GM23338 (cell line): ENCODE results near the gene GDF10.

Experiments
- CREB1 ChIP-seq: fragments of 250-450 bp; sonication (Bioruptor Pico); IDR thresholded peaks from 2 replicates; pipeline ENCODE4 v1.5.0; 2020; ENCODE audit warnings: low read depth, mild to moderate bottlenecking, moderate library complexity
- CTCF ChIP-seq, 2 experiments: fragments of 200-600 bp in 1 of 2; sonication (generic) in 1 of 2; conservative IDR thresholded peaks; 2 replicates each; pipeline versions ENCODE4 v1.5.1 to v1.6.1; 2016 to 2017; ENCODE audit warnings: antibody characterized with exemption in 2 of 2, low read depth in 2 of 2, mild to moderate bottlenecking in 2 of 2, moderate library complexity in 1 of 2
- POLR2AphosphoS5 ChIP-seq: IDR thresholded peaks from 2 replicates; pipeline ENCODE4 v1.6.1; 2016; ENCODE audit warnings: antibody characterized with exemption, low read depth
- TF ChIP-seq, protein P1 (sequence below): IDR thresholded peaks from one replicate; pipeline ENCODE4 v1.6.1; 2018; ENCODE audit warnings: antibody characterized with exemption; ENCODE audit not compliant: unreplicated experiment

DNA sequence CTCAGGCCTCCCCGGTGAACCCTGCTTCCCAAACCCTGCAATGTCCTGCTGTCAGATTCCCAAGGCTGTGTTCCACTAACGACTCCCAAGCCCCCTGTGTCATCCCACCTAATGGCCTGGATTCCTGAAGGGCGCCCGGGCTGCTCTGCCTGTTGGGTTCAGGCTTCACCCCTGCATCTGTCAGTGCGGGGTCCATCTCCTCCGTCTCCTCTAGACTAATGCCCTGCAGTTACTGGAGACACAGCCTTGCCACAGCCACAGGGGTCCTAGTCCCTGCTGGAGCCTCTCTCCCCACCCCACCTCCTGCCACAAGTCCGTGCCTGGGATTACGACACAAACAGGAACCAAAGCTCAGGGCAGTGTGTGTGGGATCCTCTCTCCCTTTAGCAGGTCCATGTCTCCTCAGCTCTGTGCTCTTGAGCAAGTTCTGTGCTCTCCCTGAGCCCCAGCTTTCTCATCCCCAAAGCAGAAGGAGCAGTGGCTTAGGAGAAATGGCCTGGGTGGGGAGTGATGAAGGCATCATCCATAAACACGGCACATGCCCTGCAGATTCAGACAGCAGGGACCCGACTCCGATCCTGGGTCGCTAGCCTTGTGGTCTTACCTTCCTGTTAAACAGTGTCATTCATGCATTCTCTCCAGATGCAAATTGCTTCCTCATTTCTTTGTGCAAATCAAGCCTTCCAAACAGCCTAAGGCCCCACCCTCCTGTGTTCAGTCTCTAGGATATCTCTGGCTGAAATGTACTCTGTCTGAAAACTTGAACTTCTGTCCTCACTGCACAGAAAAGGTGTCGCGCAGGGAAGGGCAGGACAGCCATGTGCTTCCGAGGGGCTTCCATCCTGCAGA lies 40.0 kb downstream of the GDF10 start:
- no peak for TF ChIP-seq CTCF (conservative IDR thresholded peaks at IDR 0.05; ENCODE audit: low read depth in 2 of 2)
- TF ChIP-seq POLR2AphosphoS5, result no peak
- TF ChIP-seq, protein P1, sequence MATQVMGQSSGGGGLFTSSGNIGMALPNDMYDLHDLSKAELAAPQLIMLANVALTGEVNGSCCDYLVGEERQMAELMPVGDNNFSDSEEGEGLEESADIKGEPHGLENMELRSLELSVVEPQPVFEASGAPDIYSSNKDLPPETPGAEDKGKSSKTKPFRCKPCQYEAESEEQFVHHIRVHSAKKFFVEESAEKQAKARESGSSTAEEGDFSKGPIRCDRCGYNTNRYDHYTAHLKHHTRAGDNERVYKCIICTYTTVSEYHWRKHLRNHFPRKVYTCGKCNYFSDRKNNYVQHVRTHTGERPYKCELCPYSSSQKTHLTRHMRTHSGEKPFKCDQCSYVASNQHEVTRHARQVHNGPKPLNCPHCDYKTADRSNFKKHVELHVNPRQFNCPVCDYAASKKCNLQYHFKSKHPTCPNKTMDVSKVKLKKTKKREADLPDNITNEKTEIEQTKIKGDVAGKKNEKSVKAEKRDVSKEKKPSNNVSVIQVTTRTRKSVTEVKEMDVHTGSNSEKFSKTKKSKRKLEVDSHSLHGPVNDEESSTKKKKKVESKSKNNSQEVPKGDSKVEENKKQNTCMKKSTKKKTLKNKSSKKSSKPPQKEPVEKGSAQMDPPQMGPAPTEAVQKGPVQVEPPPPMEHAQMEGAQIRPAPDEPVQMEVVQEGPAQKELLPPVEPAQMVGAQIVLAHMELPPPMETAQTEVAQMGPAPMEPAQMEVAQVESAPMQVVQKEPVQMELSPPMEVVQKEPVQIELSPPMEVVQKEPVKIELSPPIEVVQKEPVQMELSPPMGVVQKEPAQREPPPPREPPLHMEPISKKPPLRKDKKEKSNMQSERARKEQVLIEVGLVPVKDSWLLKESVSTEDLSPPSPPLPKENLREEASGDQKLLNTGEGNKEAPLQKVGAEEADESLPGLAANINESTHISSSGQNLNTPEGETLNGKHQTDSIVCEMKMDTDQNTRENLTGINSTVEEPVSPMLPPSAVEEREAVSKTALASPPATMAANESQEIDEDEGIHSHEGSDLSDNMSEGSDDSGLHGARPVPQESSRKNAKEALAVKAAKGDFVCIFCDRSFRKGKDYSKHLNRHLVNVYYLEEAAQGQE, result no peak
- no peak for TF ChIP-seq CREB1 (CRISPR knock-in tag)
